ENCODE data around the gene TEC.
A peak's percentile ranks its signal among the peaks of the same experiment; 100 is the strongest.
"Not testable (repeated sequence)": the region's sequence is repeated elsewhere in the genome, so short reads cannot be mapped to it uniquely, and the experiment has no call there.

Gene TEC

GRCh38 chr4:48195853-48196252 lies 73.8 kb downstream of the TEC start:
- DNase-seq = no peak

GRCh38 chr4:48195374-48195773 lies 74.3 kb downstream of the TEC start:
- DNase-seq = peak in 3 of 4 experiments; percentile 20 to 32 (median 32)

- DNase-seq = peak in 1 of 4 experiments; percentile 14
Observed at GRCh38 chr4:48194971-48195370, 74.7 kb downstream of the TEC start.

- DNase-seq = no peak
Observed at GRCh38 chr4:48193921-48194468, 75.6 kb downstream of the TEC start.

GRCh38 chr4:48193096-48193836 lies 76.4 kb downstream of the TEC start:
- no peak for DNase-seq

- no peak for DNase-seq
Observed at GRCh38 chr4:48191758-48192157, 77.9 kb downstream of the TEC start.

- no peak for DNase-seq
Observed at GRCh38 chr4:48190839-48191238, 78.8 kb downstream of the TEC start.

- DNase-seq = no peak
Observed at GRCh38 chr4:48189731-48190130, 79.9 kb downstream of the TEC start.

- no peak for DNase-seq
Observed at GRCh38 chr4:48188390-48188789, 81.2 kb downstream of the TEC start.

GRCh38 chr4:48187813-48188212 lies 81.8 kb downstream of the TEC start:
- DNase-seq = peak; percentile 21 to 56 (median 51)

GRCh38 chr4:48187066-48187465 lies 82.6 kb downstream of the TEC start:
- not testable (repeated sequence) for DNase-seq

GRCh38 chr4:48186394-48186793 lies 83.2 kb downstream of the TEC start:
- not testable (repeated sequence) for DNase-seq

GRCh38 chr4:48184882-48185281 lies 84.8 kb downstream of the TEC start:
- DNase-seq = no peak

- DNase-seq = peak in 2 of 4 experiments; percentile 13 to 25
Observed at GRCh38 chr4:48180234-48180633, 89.4 kb downstream of the TEC start.

GRCh38 chr4:48178931-48179330 lies 90.7 kb downstream of the TEC start:
- DNase-seq = no peak

- DNase-seq = no peak
Observed at GRCh38 chr4:48175806-48176205, 93.8 kb downstream of the TEC start.

GRCh38 chr4:48175328-48175727 lies 94.3 kb downstream of the TEC start:
- DNase-seq = no peak

- peak; percentile 29 to 71 (median 64) for DNase-seq
Observed at GRCh38 chr4:48173056-48173991, 96.3 kb downstream of the TEC start.

GRCh38 chr4:48172651-48173050 lies 97.0 kb downstream of the TEC start:
- peak in 2 of 4 experiments; percentile 8 to 12 for DNase-seq

- DNase-seq = no peak
Observed at GRCh38 chr4:48169636-48170035, 100.0 kb downstream of the TEC start.

- no peak for DNase-seq
Observed at GRCh38 chr4:48167538-48168263, 101.9 kb downstream of the TEC start.

GRCh38 chr4:48164561-48164960 lies 105.1 kb downstream of the TEC start:
- not testable (repeated sequence) for DNase-seq

- no peak for DNase-seq
Observed at GRCh38 chr4:48163746-48164145, 105.9 kb downstream of the TEC start.
